Bronchial epithelial cell (primary cell): ENCODE results near the gene CDK18. TPM values are rescaled to one million over a fixed set of nuclear protein-coding genes. Genes with fewer than 3 reads are reported as not detected.

ENCODE experiments used
- DNase-seq: peaks from one replicate; pipeline ENCODE4 v3.0.0-alpha.2; 2010; ENCODE audit warnings: low read depth
- FAIRE-seq: peaks from 2 replicates; lab custom pipeline; 2011; peaks lifted over from hg19 to GRCh38; lab: Jason Lieb, UNC
- H3K27me3 ChIP-seq: 2 replicates; pipeline ENCODE4 v1.5.1; 2011; ENCODE audit warnings: low read length; ENCODE audit not compliant: control insufficient read depth, insufficient read depth
- H3K36me3 ChIP-seq: 2 replicates; pipeline ENCODE4 v1.5.1; 2011; ENCODE audit warnings: low read length; ENCODE audit not compliant: control insufficient read depth, insufficient read depth
- H3K4me3 ChIP-seq: 2 replicates; pipeline ENCODE4 v1.5.1; 2011; ENCODE audit warnings: mild to moderate bottlenecking, low read depth, low read length, control low read depth
- CTCF ChIP-seq: IDR thresholded peaks from 2 replicates; pipeline ENCODE4 v1.5.1; 2011; ENCODE audit warnings: mild to moderate bottlenecking, moderate library complexity, low read length, control low read depth, inconsistent platforms; ENCODE audit not compliant: insufficient read depth, severe bottlenecking
- total RNA-seq: library from RNA; depleted of rRNA; stranded (reverse); fragments of >200 nt; gene quantifications from 2 replicates; pipeline ENCODE4 v1.2.1, GENCODE V29; 2014

The CDK18 gene
- total RNA-seq, 1 donor from 2014 or later = 1.8 TPM

- FAIRE-seq = peak; percentile 87
- no peaks in the 10 kb centered on the region for H3K36me3 ChIP-seq
These were observed 72.6 kb downstream of the CDK18 start for GRCh38 chr1:205576805-205577761.

GRCh38 chr1:205577874-205578658 lies 73.6 kb downstream of the CDK18 start:
- H3K4me3 ChIP-seq = no peak overlapping the region
- TF ChIP-seq CTCF = no peak
- DNase-seq = no peak
- no peaks in the 10 kb centered on the region for H3K36me3 ChIP-seq
- FAIRE-seq = no peak
- peaks cover 21% of the 10 kb centered on the region for H3K27me3 ChIP-seq

More at GRCh38 chr1:205576805-205577761, 72.6 kb downstream of the CDK18 start:
- no peak overlapping the region for H3K4me3 ChIP-seq
- no peak for DNase-seq
- TF ChIP-seq CTCF = no peak
- H3K27me3 ChIP-seq = peaks cover 27% of the 10 kb centered on the region

- no peak for TF ChIP-seq CTCF
- H3K4me3 ChIP-seq = no peak overlapping the region
- DNase-seq (peak; percentile 20), FAIRE-seq (no peak)
- H3K36me3 ChIP-seq = no peaks in the 10 kb centered on the region
- peaks cover 21% of the 10 kb centered on the region for H3K27me3 ChIP-seq
These were observed 74.5 kb downstream of the CDK18 start for GRCh38 chr1:205578780-205579571.

GRCh38 chr1:205579711-205580110 lies 75.2 kb downstream of the CDK18 start:
- no peak for DNase-seq
- no peak for TF ChIP-seq CTCF
- no peak for FAIRE-seq
- peaks cover 19% of the 10 kb centered on the region for H3K27me3 ChIP-seq
- H3K4me3 ChIP-seq = no peak overlapping the region
- no peaks in the 10 kb centered on the region for H3K36me3 ChIP-seq

GRCh38 chr1:205580140-205580922 lies 75.9 kb downstream of the CDK18 start:
- no peak for TF ChIP-seq CTCF
- FAIRE-seq = no peak
- peaks cover 14% of the 10 kb centered on the region for H3K27me3 ChIP-seq
- no peaks in the 10 kb centered on the region for H3K36me3 ChIP-seq
- H3K4me3 ChIP-seq = no peak overlapping the region
- DNase-seq = no peak
